ENCODE data around the gene CTXND1. TPM values are rescaled to one million over a fixed set of nuclear protein-coding genes. Genes with fewer than 3 reads are reported as not detected.
A peak's percentile ranks its signal among the peaks of the same experiment; 100 is the strongest.

CTXND1 gene
- polyA plus RNA-seq, 3 donors from 2014 or later = not detected

DNA sequence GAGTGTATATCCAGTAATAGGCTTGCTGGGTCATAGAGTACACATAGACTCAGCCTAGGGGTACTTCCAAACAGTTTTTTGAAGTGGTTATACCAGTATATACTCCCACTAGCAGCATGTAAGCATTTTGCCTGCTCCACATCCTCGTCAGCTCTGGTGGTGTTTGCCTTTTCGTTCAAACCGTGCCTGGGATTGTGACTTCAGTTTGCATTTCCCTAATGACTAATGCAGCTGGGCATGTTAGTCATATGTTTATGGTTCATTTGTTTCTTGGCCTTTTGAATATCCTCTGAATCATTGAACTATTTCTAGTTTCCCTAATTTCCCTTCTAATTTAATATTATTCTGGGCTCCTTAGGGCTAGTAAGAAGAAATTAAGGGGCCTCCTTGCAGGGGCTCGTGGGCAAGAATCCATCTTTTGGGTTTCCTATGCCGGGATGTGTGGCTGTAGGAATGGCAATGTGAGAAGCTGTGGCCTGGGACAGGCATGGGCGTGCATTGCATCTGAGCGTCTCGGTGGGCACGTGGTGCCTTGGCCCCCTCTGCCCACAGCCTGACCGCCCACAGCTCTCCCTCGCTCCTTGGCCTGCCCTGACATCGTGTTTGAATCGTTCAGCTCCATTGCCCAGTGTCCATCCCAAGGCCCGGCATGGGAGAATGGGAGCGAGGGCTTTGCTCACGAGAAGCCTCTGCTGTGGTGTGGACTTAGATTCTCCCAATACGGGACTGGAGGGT is 72.8 kb downstream of the CTXND1 start:
- H3K36me3 Mint-ChIP-seq = peaks cover 10 to 38% (median 12%) of the 10 kb centered on the region in 3 donors
- H3K4me3 Mint-ChIP-seq = no peak overlapping the region
- H3K27me3 Mint-ChIP-seq (ENCODE audit: low read depth in 3 of 3) = no peaks in the 10 kb centered on the region

DNA sequence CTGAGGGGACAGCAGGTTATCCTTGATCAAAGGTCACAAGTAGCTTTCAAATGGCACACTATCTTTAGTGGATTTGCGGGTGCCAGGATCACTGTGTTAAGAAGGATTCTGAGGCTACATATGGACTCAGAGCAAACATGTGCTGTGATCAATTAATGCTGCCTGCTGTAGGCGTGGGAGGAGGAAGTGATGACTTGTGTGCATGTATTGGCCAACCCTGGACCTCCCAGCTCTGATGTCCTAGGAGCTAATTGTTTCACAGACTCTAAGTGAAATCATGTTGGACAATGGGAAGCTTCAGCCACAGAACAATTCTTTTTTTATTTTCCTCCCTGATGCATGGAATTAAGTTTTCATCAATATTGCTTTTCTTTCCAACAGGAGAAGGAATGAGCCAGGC is 74.9 kb downstream of the CTXND1 start:
- DNase-seq = no peak

More for the DNA sequence above, 72.8 kb downstream of the CTXND1 start:
- no peaks in the 10 kb centered on the region for H3K4me1 Mint-ChIP-seq
- no peaks in the 10 kb centered on the region for H3K9me3 Mint-ChIP-seq
- no peak overlapping the region for H3K27ac Mint-ChIP-seq
- DNase-seq = no peak

DNA sequence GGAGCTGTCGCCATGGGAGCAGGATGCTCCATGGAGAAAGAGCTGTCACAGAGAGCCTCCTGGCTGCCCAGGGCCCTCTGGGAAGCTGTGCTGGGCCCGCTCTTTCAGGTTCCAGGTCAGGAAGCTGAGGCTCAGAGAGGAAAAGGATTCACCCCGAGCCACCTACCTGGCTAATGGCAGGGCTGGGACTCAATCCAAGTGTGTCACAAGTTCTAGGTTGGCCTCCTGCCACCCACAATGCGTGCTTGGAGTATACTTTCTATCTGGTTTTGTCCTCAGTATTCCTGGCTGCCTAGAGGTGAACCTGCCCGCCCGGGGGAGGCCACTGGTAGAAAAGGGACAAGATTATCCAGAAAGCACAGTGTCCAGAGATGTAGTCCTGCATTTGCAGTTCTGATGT is 75.6 kb downstream of the CTXND1 start:
- no peak overlapping the region for H3K27ac Mint-ChIP-seq
- H3K4me3 Mint-ChIP-seq = no peak overlapping the region
- no peak for DNase-seq
- H3K9me3 Mint-ChIP-seq = no peaks in the 10 kb centered on the region
- H3K4me1 Mint-ChIP-seq = no peaks in the 10 kb centered on the region
- no peaks in the 10 kb centered on the region for H3K27me3 Mint-ChIP-seq (ENCODE audit: low read depth in 3 of 3)
- H3K36me3 Mint-ChIP-seq = peaks cover 5 to 23% (median 7%) of the 10 kb centered on the region in 3 donors

More for the DNA sequence above, 74.9 kb downstream of the CTXND1 start:
- Mint-ChIP-seq H3K27me3 (ENCODE audit: low read depth in 3 of 3) (no peaks in the 10 kb centered on the region), H3K36me3 (peaks cover 9 to 28% (median 11%) of the 10 kb centered on the region in 3 donors), H3K4me3 (no peak overlapping the region), H3K4me1 (no peaks in the 10 kb centered on the region), H3K9me3 (no peaks in the 10 kb centered on the region), H3K27ac (no peak overlapping the region)

DNA sequence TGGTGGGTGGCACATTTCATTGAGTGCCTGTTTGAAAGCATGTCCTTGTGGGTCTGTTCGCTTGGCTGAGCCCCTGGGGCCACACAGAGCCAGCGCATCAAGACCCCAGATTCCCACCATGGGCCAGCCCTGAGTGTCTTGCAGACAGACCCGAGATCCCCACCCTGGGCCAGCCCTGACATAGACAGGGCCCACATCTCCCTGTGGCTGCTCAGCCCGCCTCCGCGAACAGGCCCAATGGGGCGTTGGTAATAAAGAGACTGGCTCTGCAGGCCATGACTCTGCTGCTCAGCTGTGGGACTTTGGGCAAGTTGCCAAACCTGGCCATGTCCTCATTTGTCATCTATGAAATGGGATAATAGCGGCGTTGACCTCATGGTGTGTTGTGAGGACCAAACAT is 76.6 kb downstream of the CTXND1 start:
- Mint-ChIP-seq H3K27me3 (ENCODE audit: low read depth in 3 of 3) (no peaks in the 10 kb centered on the region), H3K4me1 (no peaks in the 10 kb centered on the region), H3K4me3 (no peak overlapping the region), H3K9me3 (no peaks in the 10 kb centered on the region), H3K27ac (no peak overlapping the region), H3K36me3 (peaks cover 7 to 19% (median 10%) of the 10 kb centered on the region in 3 donors)
- no peak for DNase-seq

DNA sequence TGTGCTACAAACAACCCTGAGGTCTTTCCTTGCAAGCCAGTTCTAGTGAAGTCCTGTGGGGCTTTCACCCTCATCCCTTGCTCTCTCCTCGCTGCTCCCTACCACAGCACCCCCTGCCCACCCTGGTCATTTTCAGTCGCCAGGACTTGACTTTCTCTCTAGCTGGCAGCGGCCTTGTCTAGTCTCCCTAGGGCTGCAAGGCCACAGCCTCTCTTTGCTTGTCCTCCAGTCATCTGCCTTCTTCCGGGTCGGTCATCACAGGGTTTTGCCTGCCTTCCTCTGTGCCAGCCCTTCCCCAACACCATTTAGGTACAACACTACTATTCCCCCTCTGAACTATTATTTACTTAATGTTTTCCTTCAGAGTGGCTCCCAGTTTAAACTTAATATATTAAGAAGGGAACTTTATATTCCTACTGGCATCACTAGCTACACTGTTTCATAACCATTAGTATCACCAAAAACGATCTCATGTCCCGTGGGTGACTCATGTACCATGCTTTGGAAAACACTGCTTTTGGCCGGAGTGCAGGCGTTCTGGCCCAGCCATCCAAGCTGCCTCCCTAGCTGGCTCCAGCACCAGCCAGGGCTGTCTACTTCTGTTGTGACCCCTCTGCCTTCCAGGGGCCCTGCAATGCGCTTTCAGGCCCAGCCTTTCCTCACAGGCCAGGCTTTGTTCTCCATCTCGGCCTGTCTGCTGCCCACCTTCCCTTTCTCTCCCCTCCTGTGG is 77.8 kb downstream of the CTXND1 start:
- Mint-ChIP-seq H3K27me3 (ENCODE audit: low read depth in 3 of 3) (no peaks in the 10 kb centered on the region), H3K9me3 (no peaks in the 10 kb centered on the region), H3K27ac (no peak overlapping the region), H3K4me1 (no peaks in the 10 kb centered on the region), H3K36me3 (peaks cover 7 to 19% (median 11%) of the 10 kb centered on the region in 3 donors), H3K4me3 (no peak overlapping the region)
- DNase-seq = no peak

DNA sequence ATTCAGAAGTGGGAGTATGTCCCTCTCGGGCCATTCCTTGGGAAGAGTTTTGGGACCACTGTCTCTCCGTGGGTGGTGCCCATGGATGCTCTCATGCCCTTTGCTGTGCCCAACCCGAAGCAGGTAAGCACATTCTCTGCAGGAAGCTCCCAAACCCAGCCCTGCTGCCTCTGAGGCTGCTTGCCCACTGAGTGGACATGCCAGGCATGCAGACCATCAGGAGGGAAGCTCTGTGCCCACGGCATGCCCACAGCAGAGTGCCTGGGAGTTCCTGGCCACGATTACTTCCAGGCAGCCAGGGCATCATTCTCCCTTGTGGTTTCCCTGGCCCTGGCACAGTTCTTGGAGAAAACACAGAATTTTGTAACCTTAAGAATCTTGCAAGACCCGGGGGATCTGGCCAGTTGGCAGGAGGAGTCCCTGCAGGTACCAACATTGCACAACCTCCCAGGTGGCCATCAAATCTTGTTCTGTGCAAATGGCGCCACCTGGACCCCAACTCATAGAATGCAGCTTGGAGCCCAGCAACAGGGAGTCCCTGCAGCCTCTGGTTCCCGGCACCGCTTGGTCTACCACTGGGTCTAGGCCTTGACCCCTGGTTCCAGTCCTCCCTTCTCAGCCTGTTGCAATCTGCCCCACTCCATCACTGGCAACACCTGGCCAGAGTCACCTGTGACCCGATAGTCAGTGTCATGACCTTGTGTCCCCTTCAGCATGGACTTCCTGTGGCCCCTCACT is 78.8 kb downstream of the CTXND1 start:
- H3K9me3 Mint-ChIP-seq = no peaks in the 10 kb centered on the region
- H3K27me3 Mint-ChIP-seq (ENCODE audit: low read depth in 3 of 3) = peaks cover 0 to 4% (median 0%) of the 10 kb centered on the region in 3 donors
- DNase-seq = peak; percentile 41 to 53 (median 51)
- H3K4me3 Mint-ChIP-seq = no peak overlapping the region
- H3K4me1 Mint-ChIP-seq = no peaks in the 10 kb centered on the region
- peaks cover 6 to 19% (median 11%) of the 10 kb centered on the region in 3 donors for H3K36me3 Mint-ChIP-seq
- no peak overlapping the region for H3K27ac Mint-ChIP-seq

DNA sequence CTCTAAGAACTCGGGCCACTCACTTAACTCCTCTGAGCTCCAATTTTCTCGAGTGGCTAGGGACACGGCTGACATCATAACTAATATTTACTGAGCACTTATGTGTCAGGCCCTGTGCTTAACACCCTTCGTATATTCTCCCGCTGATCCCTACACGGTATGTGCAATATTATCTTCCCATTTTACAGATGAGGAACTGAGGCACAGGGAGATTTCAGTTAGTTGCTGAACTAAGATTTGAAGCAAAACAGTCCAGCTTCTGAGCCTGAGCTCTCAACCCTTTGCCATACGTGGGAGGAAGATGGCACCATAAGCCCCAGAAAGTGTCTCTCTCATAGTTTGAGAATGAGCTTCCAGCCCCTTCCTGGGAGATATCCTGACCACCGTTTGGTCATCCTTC is 79.6 kb downstream of the CTXND1 start:
- peaks cover 6 to 14% (median 11%) of the 10 kb centered on the region in 3 donors for H3K36me3 Mint-ChIP-seq
- DNase-seq = no peak
- H3K9me3 Mint-ChIP-seq = no peaks in the 10 kb centered on the region
- no peaks in the 10 kb centered on the region for H3K4me1 Mint-ChIP-seq
- no peak overlapping the region for H3K4me3 Mint-ChIP-seq
- H3K27me3 Mint-ChIP-seq (ENCODE audit: low read depth in 3 of 3) = peaks cover 0 to 4% (median 0%) of the 10 kb centered on the region in 3 donors
- no peak overlapping the region for H3K27ac Mint-ChIP-seq

DNA sequence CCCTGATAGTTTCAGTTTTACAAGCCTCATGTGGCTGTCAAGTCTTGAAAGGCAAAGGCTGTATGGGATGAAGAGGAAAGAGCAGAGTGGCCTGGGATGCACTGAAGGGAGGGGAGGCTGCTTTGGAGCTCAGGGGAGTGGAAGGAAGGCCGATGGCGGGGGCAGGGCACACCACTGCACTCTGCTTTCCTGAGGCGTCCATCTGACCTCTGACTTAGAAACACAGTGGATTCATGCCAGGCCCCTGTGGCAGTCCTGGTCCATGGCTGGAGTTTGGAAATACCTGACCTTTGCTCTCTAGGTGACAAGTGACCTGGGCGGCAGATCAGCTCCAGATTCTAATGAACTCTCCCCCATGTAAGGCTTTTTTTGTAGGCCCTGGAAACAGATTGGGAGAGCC is 80.2 kb downstream of the CTXND1 start:
- no peak for DNase-seq
- H3K27me3 Mint-ChIP-seq (ENCODE audit: low read depth in 3 of 3) = peaks cover 0 to 4% (median 0%) of the 10 kb centered on the region in 3 donors
- peak overlapping the region in 1 of 6 donors; percentile 62 for H3K27ac Mint-ChIP-seq

DNA sequence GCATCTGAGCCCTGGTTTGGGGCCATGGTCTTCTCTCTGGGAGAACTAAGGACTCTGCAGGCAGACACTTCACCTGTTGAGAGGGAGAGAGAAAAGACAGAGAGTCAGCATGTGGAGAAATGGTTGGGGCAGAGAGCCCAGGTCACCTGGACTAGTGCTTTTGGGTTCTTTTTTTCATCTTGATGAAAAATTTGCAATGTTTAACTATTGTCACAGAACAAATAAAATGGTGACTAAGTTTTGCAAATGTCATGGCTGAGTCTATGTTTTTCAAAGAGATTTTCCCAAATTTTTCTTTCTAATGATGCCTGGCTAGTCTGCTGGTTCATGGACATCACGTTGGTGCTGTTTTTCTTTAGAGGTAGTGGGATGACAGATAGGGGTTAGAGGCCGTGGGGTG is 81.4 kb downstream of the CTXND1 start:
- DNase-seq = no peak
- peaks cover 4 to 8% (median 6%) of the 10 kb centered on the region in 3 donors for H3K36me3 Mint-ChIP-seq
- H3K4me1 Mint-ChIP-seq = no peaks in the 10 kb centered on the region
- H3K4me3 Mint-ChIP-seq = no peak overlapping the region
- H3K27ac Mint-ChIP-seq = no peak overlapping the region
- H3K27me3 Mint-ChIP-seq (ENCODE audit: low read depth in 3 of 3) = peaks cover 0 to 4% (median 0%) of the 10 kb centered on the region in 3 donors
- H3K9me3 Mint-ChIP-seq = no peaks in the 10 kb centered on the region

More for the DNA sequence above, 80.2 kb downstream of the CTXND1 start:
- peaks cover 6 to 11% (median 7%) of the 10 kb centered on the region in 3 donors for H3K36me3 Mint-ChIP-seq
- no peak overlapping the region for H3K4me3 Mint-ChIP-seq
- no peaks in the 10 kb centered on the region for H3K9me3 Mint-ChIP-seq
- H3K4me1 Mint-ChIP-seq = no peaks in the 10 kb centered on the region

DNA sequence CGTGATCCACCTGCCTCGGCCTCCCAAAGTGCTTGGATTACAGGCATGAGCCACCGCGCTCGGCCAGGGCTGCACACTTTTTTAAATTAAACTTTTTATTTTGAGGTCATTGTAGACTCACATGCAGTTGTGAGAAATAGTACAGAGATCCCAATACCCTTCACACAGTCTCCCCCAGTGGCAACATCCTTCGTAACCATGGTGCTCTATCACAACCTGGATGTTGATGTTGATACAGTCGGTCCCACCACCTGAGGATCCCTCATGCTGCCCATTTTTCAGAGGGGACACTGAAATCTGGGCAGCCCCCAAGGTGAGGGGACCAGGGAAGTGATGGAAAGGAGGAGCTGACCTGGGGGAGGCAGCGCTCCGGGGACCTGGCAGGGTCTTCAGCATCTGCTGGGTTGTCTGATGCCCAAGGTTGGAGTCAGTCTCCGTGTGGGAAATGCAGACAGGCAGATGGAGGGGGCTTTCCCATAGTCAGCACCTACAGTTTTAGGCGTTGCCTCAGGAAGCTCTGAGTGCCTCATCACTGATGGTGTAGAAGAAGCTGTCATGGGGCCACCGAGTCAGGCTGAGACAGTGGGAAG is 82.2 kb downstream of the CTXND1 start:
- no peak for DNase-seq
- H3K4me1 Mint-ChIP-seq = no peaks in the 10 kb centered on the region
- no peak overlapping the region for H3K27ac Mint-ChIP-seq
- H3K9me3 Mint-ChIP-seq = no peaks in the 10 kb centered on the region
- peaks cover 0 to 4% (median 0%) of the 10 kb centered on the region in 3 donors for H3K27me3 Mint-ChIP-seq (ENCODE audit: low read depth in 3 of 3)
- H3K36me3 Mint-ChIP-seq = peaks cover 4 to 8% (median 6%) of the 10 kb centered on the region in 3 donors
- no peak overlapping the region for H3K4me3 Mint-ChIP-seq

DNA sequence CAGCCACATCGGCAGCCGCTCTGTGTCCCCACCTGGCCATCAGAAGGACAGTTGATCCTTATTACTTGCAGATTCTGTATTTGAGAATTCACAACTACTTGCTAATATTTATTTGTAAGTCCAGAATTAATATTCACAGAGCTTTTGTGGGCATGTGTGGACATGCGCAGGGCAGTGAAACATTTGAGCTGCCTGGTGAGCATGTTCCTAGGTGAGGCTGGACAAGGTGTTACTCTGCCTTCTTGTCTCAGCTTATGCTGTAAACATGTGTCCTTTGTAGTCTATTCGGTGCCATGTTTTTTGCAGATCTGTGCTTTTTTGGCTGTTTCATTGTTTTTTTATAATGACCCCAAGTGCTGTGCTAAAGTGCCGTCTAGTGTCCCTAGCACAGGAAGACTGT is 83.6 kb downstream of the CTXND1 start:
- DNase-seq = no peak
- no peaks in the 10 kb centered on the region for H3K9me3 Mint-ChIP-seq
- H3K27ac Mint-ChIP-seq = no peak overlapping the region
- H3K36me3 Mint-ChIP-seq = peaks cover 4 to 11% (median 8%) of the 10 kb centered on the region in 3 donors
- H3K4me3 Mint-ChIP-seq = no peak overlapping the region
- H3K27me3 Mint-ChIP-seq (ENCODE audit: low read depth in 3 of 3) = peaks cover 0 to 4% (median 0%) of the 10 kb centered on the region in 3 donors
- H3K4me1 Mint-ChIP-seq = no peaks in the 10 kb centered on the region

DNA sequence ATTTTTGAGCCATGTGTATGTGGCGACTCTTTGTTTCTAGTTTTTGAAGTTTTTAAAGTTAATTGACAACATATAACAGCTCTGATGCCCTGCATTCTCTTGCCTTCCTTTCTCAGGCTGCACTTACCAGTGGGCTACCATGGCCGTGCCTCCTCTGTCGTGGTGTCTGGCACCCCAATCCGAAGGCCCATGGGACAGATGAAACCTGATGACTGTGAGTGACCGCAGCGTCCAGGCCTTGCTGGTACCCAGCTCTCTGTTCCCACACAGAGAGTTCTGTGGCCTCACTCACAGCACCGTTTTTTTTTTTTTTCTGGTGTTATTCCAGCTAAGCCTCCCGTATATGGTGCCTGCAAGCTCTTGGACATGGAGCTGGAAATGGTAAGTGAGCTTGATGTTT is 84.1 kb downstream of the CTXND1 start:
- Mint-ChIP-seq H3K36me3 (peaks cover 4 to 12% (median 8%) of the 10 kb centered on the region in 3 donors), H3K4me1 (no peaks in the 10 kb centered on the region), H3K4me3 (no peak overlapping the region), H3K27me3 (ENCODE audit: low read depth in 3 of 3) (peaks cover 0 to 4% (median 0%) of the 10 kb centered on the region in 3 donors), H3K9me3 (no peaks in the 10 kb centered on the region), H3K27ac (no peak overlapping the region)
- no peak for DNase-seq

DNA sequence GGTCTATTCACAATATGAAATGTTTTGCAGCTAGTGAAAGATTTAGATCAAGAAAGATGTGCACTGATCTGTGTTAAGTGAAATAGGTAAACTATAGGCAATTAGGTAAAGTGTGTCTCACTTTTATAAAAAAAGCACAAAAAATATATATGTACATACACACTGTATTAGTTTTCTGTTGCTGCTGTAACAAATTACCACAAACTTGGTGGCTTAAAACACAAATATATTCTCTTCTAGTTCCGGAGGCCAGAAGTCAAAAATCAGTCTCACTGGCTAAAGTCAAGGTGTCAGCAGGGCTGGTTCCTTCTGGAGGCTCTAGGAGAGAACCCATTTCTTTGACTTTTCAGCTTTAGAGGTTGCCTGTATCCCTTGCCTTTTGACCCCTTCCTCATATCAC is 88.1 kb downstream of the CTXND1 start:
- Mint-ChIP-seq H3K4me3 (no peak overlapping the region), H3K27me3 (ENCODE audit: low read depth in 3 of 3) (peaks cover 0 to 5% (median 3%) of the 10 kb centered on the region in 3 donors), H3K4me1 (peaks cover 23 to 24% of the 10 kb centered on the region in 2 donors), H3K36me3 (peaks cover 4 to 18% (median 17%) of the 10 kb centered on the region in 3 donors), H3K27ac (peak overlapping the region in 1 of 6 donors; percentile 24), H3K9me3 (no peaks in the 10 kb centered on the region)
- no peak for DNase-seq
